Smooth muscle cell (in vitro differentiated cells): ENCODE results near the gene KLHL8. TPM values are rescaled to one million over a fixed set of nuclear protein-coding genes. Genes with fewer than 3 reads are reported as not detected.

ENCODE experiments used
- DNase-seq: peaks from one replicate; lab custom pipeline; 2025; ENCODE audit not compliant: unreplicated experiment; lab: John Stamatoyannopoulos, UW
- H2AFZ ChIP-seq: fragments of 200-600 bp; sonication (generic); 2 replicates; pipeline ENCODE4 v1.6.0; 2016; ENCODE audit warnings: antibody characterized with exemption, low read depth, mild to moderate bottlenecking
- H3F3A ChIP-seq: fragments of 200-600 bp; sonication (generic); 2 replicates; pipeline ENCODE4 v1.6.0; 2017; ENCODE audit warnings: antibody characterized with exemption, low read depth
- H3K27ac ChIP-seq: fragments of 200-600 bp; sonication (generic); 2 replicates; pipeline ENCODE4 v1.5.1; 2016; ENCODE audit warnings: low read depth, mild to moderate bottlenecking
- H3K27me3 ChIP-seq: fragments of 200-600 bp; sonication (generic); 2 replicates; pipeline ENCODE4 v1.6.1; 2016; ENCODE audit warnings: low read depth, mild to moderate bottlenecking
- H3K36me3 ChIP-seq: fragments of 200-600 bp; sonication (generic); 2 replicates; pipeline ENCODE4 v1.5.1; 2016; ENCODE audit warnings: low read depth
- H3K4me1 ChIP-seq: fragments of 200-600 bp; sonication (generic); 2 replicates; pipeline ENCODE4 v1.5.1; 2016; ENCODE audit warnings: low read depth
- H3K4me2 ChIP-seq: fragments of 200-600 bp; sonication (generic); 2 replicates; pipeline ENCODE4 v1.6.0; 2016; ENCODE audit warnings: mild to moderate bottlenecking
- H3K4me3 ChIP-seq: fragments of 200-600 bp; sonication (generic); 2 replicates; pipeline ENCODE4 v1.5.1; 2016; ENCODE audit warnings: mild to moderate bottlenecking
- H3K79me2 ChIP-seq: fragments of 200-600 bp; sonication (generic); 2 replicates; pipeline ENCODE4 v1.6.0; 2016; ENCODE audit warnings: low read depth, mild to moderate bottlenecking
- H3K9ac ChIP-seq: fragments of 200-600 bp; sonication (generic); 2 replicates; pipeline ENCODE4 v1.6.0; 2016; ENCODE audit warnings: low read depth
- H3K9me3 ChIP-seq: fragments of 200-600 bp; sonication (generic); replicated peaks from 2 replicates; pipeline ENCODE4 v1.5.1; 2016; ENCODE audit warnings: low read depth
- H4K20me1 ChIP-seq: fragments of 200-600 bp; sonication (generic); 2 replicates; pipeline ENCODE4 v1.6.0; 2016; ENCODE audit warnings: low read depth
- CTCF ChIP-seq: fragments of 200-600 bp; sonication (generic); IDR thresholded peaks from 2 replicates; pipeline ENCODE4 v1.5.1; 2017; ENCODE audit warnings: borderline replicate concordance, mild to moderate bottlenecking, antibody characterized with exemption; ENCODE audit not compliant: insufficient read depth, poor library complexity, severe bottlenecking
- WGBS: methylation state at CpG from one replicate; pipeline ENCODE4 v1.1.7; 2016; ENCODE audit warnings: low lambda C conversion rate; 5-methylcytosine and 5-hydroxymethylcytosine counted together
- polyA plus RNA-seq: library from polyadenylated mRNA; unstranded; fragments of >200 nt; fragmentation: Nextera tagmentation; extraction: Ambion mirVana; gene quantifications from 2 replicates; pipeline ENCODE4 v1.2.1, GENCODE V29; 2016
- total RNA-seq: library from RNA; depleted of rRNA; stranded (reverse); fragments of >200 nt; gene quantifications from 2 replicates; pipeline ENCODE4 v1.2.3, GENCODE V29; 2014

Gene KLHL8
- total and polyA plus RNA-seq, 2 experiments from 2014 or later = 6.3 to 8.8 TPM

DNA sequence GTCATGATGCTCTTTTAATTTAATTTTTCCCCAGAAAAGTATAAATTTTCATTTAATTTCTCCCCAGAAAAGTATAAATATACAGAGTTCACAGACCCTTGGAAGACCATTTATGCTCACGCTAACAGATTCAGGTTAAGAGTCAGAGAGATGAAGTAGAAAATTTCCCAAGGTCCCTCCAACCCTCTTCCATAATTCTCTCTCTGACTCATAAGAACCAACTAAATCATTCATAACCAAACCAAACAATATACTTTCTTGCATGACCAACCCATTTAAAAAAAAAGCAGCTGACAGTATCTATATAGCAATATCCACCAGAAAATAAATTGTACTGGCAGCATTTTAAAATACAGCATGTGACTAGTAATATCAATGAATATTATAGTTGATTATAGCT, 3.9 kb downstream of the KLHL8 start:
- H3K9ac ChIP-seq = no peak overlapping the region
- no peaks in the 10 kb centered on the region for H3K9me3 ChIP-seq
- H3K4me3 ChIP-seq = no peak overlapping the region
- H3K79me2 ChIP-seq = peaks cover 19% of the 10 kb centered on the region
- H3K4me1 ChIP-seq = peaks cover 10% of the 10 kb centered on the region
- H3K4me2 ChIP-seq = no peak overlapping the region
- no peaks in the 10 kb centered on the region for H3F3A ChIP-seq
- no peaks in the 10 kb centered on the region for H3K27me3 ChIP-seq
- WGBS = 94% methylated on average over 1 of the region's 1 CpG
- TF ChIP-seq CTCF = no peak
- no peaks in the 10 kb centered on the region for H3K36me3 ChIP-seq
- DNase-seq = no peak
- H4K20me1 ChIP-seq = peaks cover 11% of the 10 kb centered on the region
- H3K27ac ChIP-seq = no peak overlapping the region
- no peak overlapping the region for H2AFZ ChIP-seq

- peaks cover 17% of the 10 kb centered on the region for H3K79me2 ChIP-seq
- no peaks in the 10 kb centered on the region for H3K36me3 ChIP-seq
- H3K9me3 ChIP-seq = no peaks in the 10 kb centered on the region
- H3K9ac ChIP-seq = no peak overlapping the region
- H3K4me3 ChIP-seq = no peak overlapping the region
- 50% methylated on average over 5 of the region's 5 CpGs for WGBS
- no peak for DNase-seq
- H3F3A ChIP-seq = no peaks in the 10 kb centered on the region
- TF ChIP-seq CTCF = no peak
- peaks cover 11% of the 10 kb centered on the region for H4K20me1 ChIP-seq
- peak overlapping the region; percentile 2 for H2AFZ ChIP-seq
- no peak overlapping the region for H3K27ac ChIP-seq
- no peaks in the 10 kb centered on the region for H3K4me1 ChIP-seq
- H3K27me3 ChIP-seq = no peaks in the 10 kb centered on the region
- H3K4me2 ChIP-seq = peak overlapping the region; percentile 32
These were observed 6.9 kb downstream of the KLHL8 start for GRCh38 chr4:87213421-87214075.

- no peaks in the 10 kb centered on the region for H3F3A ChIP-seq
- peaks cover 11% of the 10 kb centered on the region for H4K20me1 ChIP-seq
- no peaks in the 10 kb centered on the region for H3K9me3 ChIP-seq
- TF ChIP-seq CTCF = no peak
- H2AFZ ChIP-seq = no peak overlapping the region
- no peak overlapping the region for H3K4me3 ChIP-seq
- H3K4me2 ChIP-seq = peak overlapping the region; percentile 39
- no peaks in the 10 kb centered on the region for H3K36me3 ChIP-seq
- H3K27me3 ChIP-seq = no peaks in the 10 kb centered on the region
- H3K9ac ChIP-seq = no peak overlapping the region
- H3K4me1 ChIP-seq = no peaks in the 10 kb centered on the region
- peaks cover 14% of the 10 kb centered on the region for H3K79me2 ChIP-seq
- no peak for DNase-seq
- H3K27ac ChIP-seq = no peak overlapping the region
- WGBS = 65% methylated on average over 5 of the region's 5 CpGs
These were observed 9.0 kb downstream of the KLHL8 start for GRCh38 chr4:87211249-87211952.
